ENCODE results near the gene NSD2.

The NSD2 gene

DNA sequence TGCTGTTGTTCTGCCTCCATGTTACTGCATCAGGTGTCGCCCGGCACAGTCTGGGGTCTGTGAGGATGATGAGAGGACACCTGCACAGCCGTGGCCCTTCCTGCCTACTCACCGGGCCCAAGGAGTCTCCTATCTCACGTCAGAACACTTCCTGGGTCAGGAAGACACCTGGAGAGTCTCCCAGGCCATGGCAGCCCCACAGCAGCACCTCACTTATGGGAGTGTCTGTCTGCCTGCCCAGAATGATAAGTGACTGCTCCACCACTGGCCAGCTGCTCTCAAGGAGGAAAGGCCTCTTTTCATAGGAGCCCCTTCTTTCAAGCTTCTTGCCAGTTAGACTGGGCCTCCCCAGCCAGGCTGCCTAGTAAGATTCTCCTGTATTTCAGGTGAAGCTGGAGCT, 81.5 kb downstream of the NSD2 start:
- H3K4me1 ChIP-seq (ENCODE audit: control insufficient read depth, insufficient read depth, low read length, poor library complexity, severe bottlenecking): no peaks in the 10 kb centered on the region
- no peak overlapping the region for H3K27ac ChIP-seq (ENCODE audit: insufficient read depth, low read length, poor library complexity, severe bottlenecking)
- no peaks in the 10 kb centered on the region for H3K9me3 ChIP-seq (ENCODE audit: control insufficient read depth, low read length)
- H3K36me3 ChIP-seq (ENCODE audit: control insufficient read depth, insufficient read depth, low read length): peaks cover 20% of the 10 kb centered on the region
- H3K27me3 ChIP-seq (replicated peaks; ENCODE audit: control insufficient read depth, insufficient read depth, low read length, poor library complexity, severe bottlenecking): no peaks in the 10 kb centered on the region
- H3K4me3 ChIP-seq (ENCODE audit: insufficient read depth, low read depth, low read length, poor library complexity, severe bottlenecking): no peak overlapping the region
- no peak for DNase-seq

DNA sequence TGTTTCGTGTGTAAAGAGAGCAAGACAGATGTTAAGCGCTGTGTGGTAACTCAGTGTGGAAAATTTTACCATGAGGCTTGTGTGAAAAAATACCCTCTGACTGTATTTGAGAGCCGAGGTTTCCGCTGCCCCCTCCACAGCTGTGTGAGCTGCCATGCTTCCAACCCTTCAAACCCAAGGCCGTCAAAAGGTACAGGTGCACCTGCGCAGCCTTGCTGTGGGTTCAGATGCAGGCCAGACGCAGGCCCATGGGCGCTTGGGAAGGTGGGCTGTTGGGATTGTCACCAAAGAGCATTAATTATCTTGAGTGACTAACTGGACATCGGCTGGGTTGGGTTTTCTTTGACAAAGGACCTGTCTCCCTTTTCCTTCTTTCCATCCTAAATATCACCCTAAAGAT, 82.1 kb downstream of the NSD2 start:
- Histone ChIP-seq H3K27me3 (replicated peaks; ENCODE audit: control insufficient read depth, insufficient read depth, low read length, poor library complexity, severe bottlenecking) (no peaks in the 10 kb centered on the region), H3K27ac (ENCODE audit: insufficient read depth, low read length, poor library complexity, severe bottlenecking) (no peak overlapping the region), H3K4me3 (ENCODE audit: insufficient read depth, low read depth, low read length, poor library complexity, severe bottlenecking) (no peak overlapping the region), H3K9me3 (ENCODE audit: control insufficient read depth, low read length) (no peaks in the 10 kb centered on the region), H3K36me3 (ENCODE audit: control insufficient read depth, insufficient read depth, low read length) (peaks cover 26% of the 10 kb centered on the region), H3K4me1 (ENCODE audit: control insufficient read depth, insufficient read depth, low read length, poor library complexity, severe bottlenecking) (no peaks in the 10 kb centered on the region)
- DNase-seq: no peak

DNA sequence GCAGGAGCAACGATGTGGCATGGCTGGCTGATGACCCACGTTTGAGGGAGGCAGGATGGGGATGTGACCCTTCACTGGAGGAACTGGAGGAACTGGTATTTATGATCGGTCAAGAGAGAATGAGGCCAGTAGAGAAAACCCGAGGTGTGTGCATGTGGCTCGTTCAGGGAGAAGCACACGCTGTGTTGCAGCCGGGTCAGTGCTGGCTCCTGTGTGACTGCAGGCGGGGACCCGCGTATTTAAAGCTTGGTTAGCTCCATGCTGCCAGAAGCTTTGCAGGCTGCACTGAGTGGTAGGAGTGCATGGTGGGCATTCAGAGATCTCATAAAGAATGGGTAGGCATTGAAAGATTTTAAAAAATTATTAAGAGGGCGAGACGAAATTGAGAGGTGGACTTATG, 85.4 kb downstream of the NSD2 start:
- Histone ChIP-seq H3K9me3 (ENCODE audit: control insufficient read depth, low read length) (no peaks in the 10 kb centered on the region), H3K27ac (ENCODE audit: insufficient read depth, low read length, poor library complexity, severe bottlenecking) (no peak overlapping the region), H3K4me3 (ENCODE audit: insufficient read depth, low read depth, low read length, poor library complexity, severe bottlenecking) (no peak overlapping the region), H3K27me3 (replicated peaks; ENCODE audit: control insufficient read depth, insufficient read depth, low read length, poor library complexity, severe bottlenecking) (no peaks in the 10 kb centered on the region), H3K36me3 (ENCODE audit: control insufficient read depth, insufficient read depth, low read length) (peaks cover 44% of the 10 kb centered on the region), H3K4me1 (ENCODE audit: control insufficient read depth, insufficient read depth, low read length, poor library complexity, severe bottlenecking) (no peaks in the 10 kb centered on the region)
- DNase-seq: no peak

DNA sequence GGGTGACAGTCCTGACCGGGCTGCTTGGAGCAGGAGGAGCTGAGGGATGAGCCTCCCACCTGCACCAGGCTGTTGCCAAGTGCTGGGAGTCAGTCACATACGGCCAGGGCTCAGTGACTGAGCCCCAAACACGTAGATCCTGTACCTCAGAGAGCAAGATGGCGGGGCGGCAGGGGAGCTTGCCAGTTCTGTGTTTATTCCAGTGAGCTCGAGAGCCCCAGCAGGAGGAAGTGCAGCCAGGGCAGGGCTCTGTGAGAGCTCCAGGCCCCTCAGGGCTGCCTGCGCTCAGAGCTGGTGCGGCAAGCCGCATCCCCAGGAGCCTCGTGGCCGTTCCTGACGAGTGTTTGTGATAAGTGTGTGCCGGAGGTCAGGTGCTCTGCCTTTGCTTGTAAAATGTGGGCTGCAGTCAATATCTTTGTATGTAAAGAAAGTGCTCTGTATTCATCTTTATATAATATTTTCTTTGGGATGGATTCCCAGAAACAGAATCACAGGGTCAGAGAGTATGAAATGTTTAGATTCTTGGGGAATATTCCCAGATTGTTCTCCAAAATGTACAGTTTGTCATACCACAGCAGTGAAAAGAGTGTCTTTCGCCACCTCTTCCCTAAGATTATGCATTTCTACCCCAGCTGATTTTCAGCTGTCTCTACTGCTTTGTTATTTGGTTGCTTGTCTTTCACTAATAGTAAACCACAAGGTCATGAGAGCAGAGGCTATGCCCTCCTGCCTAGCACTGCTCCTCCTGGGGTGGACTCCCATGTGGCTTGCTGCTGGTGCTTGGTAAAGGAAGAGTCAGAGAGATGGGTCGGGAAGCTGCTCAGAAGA, 87.3 kb downstream of the NSD2 start:
- no peak for DNase-seq
- Histone ChIP-seq H3K36me3 (ENCODE audit: control insufficient read depth, insufficient read depth, low read length) (peaks cover 39% of the 10 kb centered on the region), H3K27ac (ENCODE audit: insufficient read depth, low read length, poor library complexity, severe bottlenecking) (no peak overlapping the region), H3K4me3 (ENCODE audit: insufficient read depth, low read depth, low read length, poor library complexity, severe bottlenecking) (no peak overlapping the region), H3K27me3 (replicated peaks; ENCODE audit: control insufficient read depth, insufficient read depth, low read length, poor library complexity, severe bottlenecking) (no peaks in the 10 kb centered on the region), H3K9me3 (ENCODE audit: control insufficient read depth, low read length) (no peaks in the 10 kb centered on the region), H3K4me1 (ENCODE audit: control insufficient read depth, insufficient read depth, low read length, poor library complexity, severe bottlenecking) (no peaks in the 10 kb centered on the region)

DNA sequence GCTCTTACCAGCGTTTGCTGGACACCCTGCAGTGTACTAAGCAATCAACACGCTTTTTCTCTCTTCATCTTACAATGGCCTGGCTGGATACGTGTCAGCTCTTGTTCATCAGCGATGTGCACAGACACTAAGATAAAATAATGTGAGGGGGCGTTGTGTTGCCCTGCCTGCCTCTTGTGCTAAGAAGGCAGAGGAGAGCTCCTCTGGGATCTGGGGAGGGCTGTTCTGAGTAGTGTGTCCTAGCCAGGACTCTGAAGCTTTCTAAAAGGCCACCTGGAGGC, 87.9 kb downstream of the NSD2 start:
- Histone ChIP-seq H3K27ac (ENCODE audit: insufficient read depth, low read length, poor library complexity, severe bottlenecking) (no peak overlapping the region), H3K36me3 (ENCODE audit: control insufficient read depth, insufficient read depth, low read length) (peaks cover 38% of the 10 kb centered on the region), H3K4me1 (ENCODE audit: control insufficient read depth, insufficient read depth, low read length, poor library complexity, severe bottlenecking) (no peaks in the 10 kb centered on the region), H3K9me3 (ENCODE audit: control insufficient read depth, low read length) (no peaks in the 10 kb centered on the region), H3K27me3 (replicated peaks; ENCODE audit: control insufficient read depth, insufficient read depth, low read length, poor library complexity, severe bottlenecking) (no peaks in the 10 kb centered on the region), H3K4me3 (ENCODE audit: insufficient read depth, low read depth, low read length, poor library complexity, severe bottlenecking) (no peak overlapping the region)
- DNase-seq: no peak

DNA sequence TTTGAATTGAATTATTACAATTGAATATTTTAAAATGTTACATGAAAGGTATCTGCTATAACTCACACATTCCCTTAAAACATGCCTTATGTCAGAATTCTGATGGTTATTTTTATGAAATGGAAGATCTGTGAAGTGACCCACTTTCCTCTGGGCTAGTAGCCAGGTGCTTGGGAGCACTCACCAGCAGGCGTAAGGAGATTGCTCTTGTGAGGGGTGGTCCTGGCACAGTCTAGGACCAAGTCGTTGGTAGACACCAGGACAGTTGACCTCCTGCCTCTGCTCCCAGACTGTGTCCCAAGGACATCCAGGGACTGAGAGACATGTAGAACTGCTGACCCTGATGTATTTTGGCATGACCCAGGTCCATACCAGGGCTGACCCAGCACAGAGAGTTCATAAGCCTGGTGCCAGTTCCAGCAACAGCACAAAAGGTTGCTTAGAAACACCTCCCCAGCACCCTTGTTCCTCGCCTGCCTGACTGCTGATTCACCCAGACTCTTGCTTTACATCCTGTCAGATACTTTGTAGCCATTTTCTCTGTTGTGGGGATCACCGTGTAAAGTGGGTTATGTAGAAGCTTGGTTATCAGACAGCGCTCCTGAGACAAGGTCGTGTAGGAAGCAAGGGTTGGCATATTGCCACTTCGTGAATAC, 89.1 kb downstream of the NSD2 start:
- no peak for DNase-seq
- H3K27me3 ChIP-seq (replicated peaks; ENCODE audit: control insufficient read depth, insufficient read depth, low read length, poor library complexity, severe bottlenecking): no peaks in the 10 kb centered on the region
- no peaks in the 10 kb centered on the region for H3K9me3 ChIP-seq (ENCODE audit: control insufficient read depth, low read length)
- H3K4me1 ChIP-seq (ENCODE audit: control insufficient read depth, insufficient read depth, low read length, poor library complexity, severe bottlenecking): no peaks in the 10 kb centered on the region
- H3K27ac ChIP-seq (ENCODE audit: insufficient read depth, low read length, poor library complexity, severe bottlenecking): no peak overlapping the region
- H3K4me3 ChIP-seq (ENCODE audit: insufficient read depth, low read depth, low read length, poor library complexity, severe bottlenecking): no peak overlapping the region
- H3K36me3 ChIP-seq (ENCODE audit: control insufficient read depth, insufficient read depth, low read length): peaks cover 38% of the 10 kb centered on the region

DNA sequence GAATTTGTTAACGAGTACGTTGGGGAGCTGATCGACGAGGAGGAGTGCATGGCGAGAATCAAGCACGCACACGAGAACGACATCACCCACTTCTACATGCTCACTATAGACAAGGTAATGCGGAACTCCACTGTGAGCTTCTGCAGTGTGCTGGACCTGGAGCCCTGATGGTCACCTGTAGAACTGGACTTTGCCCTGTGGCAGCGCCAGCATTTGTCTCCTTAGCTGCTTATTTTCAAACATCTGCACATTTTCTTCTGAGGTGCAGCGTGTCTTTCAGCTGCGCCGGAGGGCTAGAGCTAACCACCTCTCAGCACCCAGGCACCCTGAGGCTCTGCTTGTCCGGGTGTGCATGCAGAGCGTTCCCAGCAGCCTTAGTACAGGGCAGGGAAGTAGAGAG, 89.8 kb downstream of the NSD2 start:
- H3K36me3 ChIP-seq (ENCODE audit: control insufficient read depth, insufficient read depth, low read length): peaks cover 31% of the 10 kb centered on the region
- no peak for DNase-seq
- no peak overlapping the region for H3K27ac ChIP-seq (ENCODE audit: insufficient read depth, low read length, poor library complexity, severe bottlenecking)
- no peak overlapping the region for H3K4me3 ChIP-seq (ENCODE audit: insufficient read depth, low read depth, low read length, poor library complexity, severe bottlenecking)
- H3K4me1 ChIP-seq (ENCODE audit: control insufficient read depth, insufficient read depth, low read length, poor library complexity, severe bottlenecking): no peaks in the 10 kb centered on the region
- no peaks in the 10 kb centered on the region for H3K27me3 ChIP-seq (replicated peaks; ENCODE audit: control insufficient read depth, insufficient read depth, low read length, poor library complexity, severe bottlenecking)
- no peaks in the 10 kb centered on the region for H3K9me3 ChIP-seq (ENCODE audit: control insufficient read depth, low read length)

DNA sequence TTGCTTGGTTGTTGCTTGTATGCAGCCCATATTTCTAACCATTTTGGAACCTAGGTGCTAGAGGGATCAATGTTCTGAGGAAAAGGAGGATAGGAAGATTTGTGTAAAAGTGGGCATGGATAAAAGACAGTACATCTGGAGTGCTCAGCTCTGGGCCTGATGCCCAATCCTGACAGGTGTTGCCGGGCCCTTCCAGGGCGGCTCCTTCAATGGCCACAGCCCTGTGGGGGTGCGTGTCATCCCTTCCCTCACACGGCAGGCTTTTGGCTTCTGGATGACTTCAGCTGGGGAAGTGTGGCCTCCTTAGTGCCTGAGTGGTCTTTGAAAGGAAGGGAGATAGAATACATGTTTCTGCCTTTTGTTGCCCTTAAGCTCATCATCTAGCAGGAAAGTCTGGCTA, 90.4 kb downstream of the NSD2 start:
- H3K4me1 ChIP-seq (ENCODE audit: control insufficient read depth, insufficient read depth, low read length, poor library complexity, severe bottlenecking): no peaks in the 10 kb centered on the region
- peaks cover 31% of the 10 kb centered on the region for H3K36me3 ChIP-seq (ENCODE audit: control insufficient read depth, insufficient read depth, low read length)
- H3K9me3 ChIP-seq (ENCODE audit: control insufficient read depth, low read length): no peaks in the 10 kb centered on the region
- H3K27me3 ChIP-seq (replicated peaks; ENCODE audit: control insufficient read depth, insufficient read depth, low read length, poor library complexity, severe bottlenecking): no peaks in the 10 kb centered on the region
- H3K27ac ChIP-seq (ENCODE audit: insufficient read depth, low read length, poor library complexity, severe bottlenecking): no peak overlapping the region
- DNase-seq: no peak
- H3K4me3 ChIP-seq (ENCODE audit: insufficient read depth, low read depth, low read length, poor library complexity, severe bottlenecking): no peak overlapping the region

DNA sequence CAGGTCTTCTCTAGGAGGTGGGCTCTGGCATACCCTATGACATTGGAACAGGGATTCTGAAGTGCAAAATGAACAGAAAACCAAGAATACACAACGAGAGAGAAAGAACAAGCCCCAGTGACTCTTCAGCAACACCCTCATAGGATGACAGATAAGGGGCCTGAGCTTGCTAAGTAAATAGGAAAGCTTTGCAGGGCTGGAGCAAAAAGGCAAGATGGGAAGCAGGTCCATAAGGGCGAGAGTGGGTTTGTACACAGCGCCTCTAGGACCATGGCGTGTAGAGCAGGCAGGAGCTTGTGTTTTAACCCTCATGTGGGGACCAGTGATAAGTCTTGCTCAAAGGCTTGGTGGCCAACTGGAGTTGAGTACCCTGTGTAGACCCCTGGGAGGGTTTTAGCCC, 91.8 kb downstream of the NSD2 start:
- H3K4me1 ChIP-seq (ENCODE audit: control insufficient read depth, insufficient read depth, low read length, poor library complexity, severe bottlenecking): no peaks in the 10 kb centered on the region
- no peak overlapping the region for H3K4me3 ChIP-seq (ENCODE audit: insufficient read depth, low read depth, low read length, poor library complexity, severe bottlenecking)
- no peak for DNase-seq
- peaks cover 28% of the 10 kb centered on the region for H3K36me3 ChIP-seq (ENCODE audit: control insufficient read depth, insufficient read depth, low read length)
- no peaks in the 10 kb centered on the region for H3K27me3 ChIP-seq (replicated peaks; ENCODE audit: control insufficient read depth, insufficient read depth, low read length, poor library complexity, severe bottlenecking)
- H3K27ac ChIP-seq (ENCODE audit: insufficient read depth, low read length, poor library complexity, severe bottlenecking): no peak overlapping the region
- H3K9me3 ChIP-seq (ENCODE audit: control insufficient read depth, low read length): no peaks in the 10 kb centered on the region

DNA sequence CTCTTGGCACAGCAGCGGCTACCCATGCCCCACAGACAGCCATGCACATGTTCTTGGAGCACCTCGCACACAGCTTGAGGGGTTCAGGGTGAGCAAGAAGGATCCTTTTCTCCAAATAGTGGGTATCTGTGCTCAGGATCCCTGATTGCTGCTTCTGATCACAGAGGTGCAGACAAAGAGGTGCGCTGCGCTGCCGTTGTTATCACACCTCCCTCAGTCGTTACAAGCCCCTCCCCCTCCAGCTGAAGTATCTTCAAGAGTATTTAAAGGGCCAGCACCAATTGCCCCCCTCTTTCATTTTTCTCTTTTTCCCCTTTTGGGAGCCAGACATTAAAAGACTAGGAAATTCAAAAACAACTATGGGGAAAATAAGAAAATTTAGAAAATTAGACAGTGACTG, 93.2 kb downstream of the NSD2 start:
- DNase-seq: no peak
- no peaks in the 10 kb centered on the region for H3K9me3 ChIP-seq (ENCODE audit: control insufficient read depth, low read length)
- no peak overlapping the region for H3K4me3 ChIP-seq (ENCODE audit: insufficient read depth, low read depth, low read length, poor library complexity, severe bottlenecking)
- no peaks in the 10 kb centered on the region for H3K4me1 ChIP-seq (ENCODE audit: control insufficient read depth, insufficient read depth, low read length, poor library complexity, severe bottlenecking)
- peaks cover 20% of the 10 kb centered on the region for H3K36me3 ChIP-seq (ENCODE audit: control insufficient read depth, insufficient read depth, low read length)
- no peak overlapping the region for H3K27ac ChIP-seq (ENCODE audit: insufficient read depth, low read length, poor library complexity, severe bottlenecking)
- no peaks in the 10 kb centered on the region for H3K27me3 ChIP-seq (replicated peaks; ENCODE audit: control insufficient read depth, insufficient read depth, low read length, poor library complexity, severe bottlenecking)
